Upper lobe of left lung (tissue), 6 donors: Measurements from ENCODE around the gene SYNGAP1. TPM values are rescaled to one million over a fixed set of nuclear protein-coding genes. Genes with fewer than 3 reads are reported as not detected.

ENCODE experiments used
- ATAC-seq, 2 donors: fragments of 200-7000 bp; cut with Tn5 transposase; one replicate each; pipeline ENCODE4 v1.9.1; 2022; ENCODE audit warnings: mild to moderate bottlenecking in 2 of 2, moderate library complexity in 2 of 2; ENCODE audit not compliant: low FRiP score in 2 of 2
- DNase-seq, 2 donors: peaks; one replicate each; pipeline ENCODE4 v3.0.0-alpha.2; 2019 to 2020
- H3K27ac ChIP-seq, 4 donors: fragments of 200-600 bp; sonication (generic); one replicate each; pipeline ENCODE4 v1.5.1; 2016 to 2019
- H3K27me3 ChIP-seq, 4 donors: fragments of 200-600 bp; sonication (generic); one replicate each; pipeline ENCODE4 v1.5.1; 2017 to 2019
- H3K36me3 ChIP-seq, 4 donors: fragments of 200-600 bp; sonication (generic); one replicate each; pipeline ENCODE4 v1.5.1; 2016 to 2019
- H3K4me1 ChIP-seq, 4 donors: fragments of 200-600 bp; sonication (generic); one replicate each; pipeline ENCODE4 v1.5.1; 2018 to 2019
- H3K4me3 ChIP-seq, 4 donors: fragments of 200-600 bp; sonication (generic); one replicate each; pipeline ENCODE4 v1.5.1; 2017 to 2019; ENCODE audit warnings: mild to moderate bottlenecking in 2 of 4, moderate library complexity in 1 of 4
- H3K9me3 ChIP-seq, 4 donors: fragments of 200-600 bp; sonication (generic); one replicate each; pipeline ENCODE4 v1.5.1; 2018 to 2019
- EP300 ChIP-seq, 4 donors: sonication (generic); formaldehyde crosslinking; IDR thresholded peaks; one replicate each; pipeline ENCODE4 v1.5.1; 2017; ENCODE audit warnings: antibody characterized with exemption in 4 of 4, control low read depth in 2 of 4
- POLR2A ChIP-seq, 4 donors: fragments of 450-650 bp; IDR thresholded peaks; one replicate each; pipeline ENCODE4 v1.5.1; 2016 to 2017; ENCODE audit warnings: antibody characterized with exemption in 4 of 4, mild to moderate bottlenecking in 2 of 4
- POLR2AphosphoS5 ChIP-seq, 2 donors: sonication (generic); formaldehyde crosslinking; IDR thresholded peaks; one replicate each; pipeline ENCODE4 v1.5.1; 2017; ENCODE audit warnings: antibody characterized with exemption in 2 of 2
- WGBS, 2 donors: methylation state at CpG; one replicate each; pipeline ENCODE4 v1.1.5; 2017 to 2018; 5-methylcytosine and 5-hydroxymethylcytosine counted together
- total RNA-seq, 6 donors: library from RNA; depleted of rRNA in 4 of 6; stranded (reverse); fragments of >200 nt in 4 of 6; gene quantifications; one replicate each; pipeline versions ENCODE4 v1.1.0 to v1.2.1, GENCODE V29; 2016 to 2021
- TF ChIP-seq, protein P1 (sequence below), 6 experiments: fragments of 450-650 bp in 4 of 6; fragments of 200-600 bp in 2 of 6; sonication (generic) in 2 of 6; IDR thresholded peaks; one replicate each; pipeline ENCODE4 v1.5.1; 2016 to 2019; ENCODE audit warnings: antibody characterized with exemption in 6 of 6
- donor health status: DM: no; HTN: no; CAD: no; lungs with moderate emphysema.
- donor health status: DM: no; HTN: yes; CAD: no; lungs with severe emphysema.

The SYNGAP1 gene
- total RNA-seq, 6 donors from 2014 or later = 8.2 to 57.6 (median 19.5) TPM

DNA sequence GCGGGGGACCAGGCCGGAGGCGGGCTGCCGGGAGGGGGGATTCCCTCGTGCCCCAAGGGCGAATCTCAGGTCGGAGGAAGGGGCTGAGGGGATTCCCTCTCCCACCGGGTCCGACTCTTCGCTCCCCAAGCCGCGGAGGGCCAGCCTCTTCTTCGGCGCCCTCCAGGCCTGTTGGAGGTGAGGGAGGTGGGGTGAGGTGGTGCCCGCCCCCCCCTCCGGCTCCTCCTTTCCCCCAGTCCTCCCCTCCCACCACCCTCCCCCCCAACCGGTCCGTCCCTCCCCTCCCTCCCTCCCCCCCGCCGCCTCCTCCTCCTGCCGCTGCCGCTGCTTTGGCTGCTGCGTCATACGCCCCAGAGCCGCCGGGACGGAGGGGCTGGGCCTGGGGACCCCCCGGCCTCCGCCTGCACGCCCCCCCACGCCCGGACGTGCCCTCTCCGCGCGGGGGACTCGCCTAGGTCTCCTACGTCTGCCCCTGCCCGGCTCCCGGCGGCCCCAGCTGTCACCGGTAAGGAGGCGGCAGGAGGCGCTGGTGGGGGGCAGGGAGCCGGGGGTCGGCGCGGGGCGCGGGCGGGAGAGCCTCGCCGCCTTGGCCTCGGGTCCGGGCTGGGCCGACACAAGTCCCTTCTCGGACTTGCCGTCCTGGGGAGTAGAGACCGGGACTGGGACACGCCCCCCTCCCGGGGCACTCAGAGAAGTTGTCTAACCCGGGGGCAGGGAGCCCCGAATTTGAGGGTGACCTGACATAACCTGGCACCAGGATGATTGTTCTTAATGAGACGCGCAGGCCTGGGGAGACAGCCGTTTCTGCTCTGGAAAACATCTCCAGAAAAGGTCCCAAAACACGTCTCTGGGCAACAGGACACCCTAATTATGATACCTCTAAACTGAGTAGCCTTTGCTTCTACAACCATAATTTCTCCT is 8.9 kb upstream of the SYNGAP1 start, which contains the start of gene PHF1:
Gene PHF1, plus strand, starts transcription at position 304 of the 921 bp plus-strand sequence. CDS start 1,250 bp downstream, outside the sequence.
- Histone ChIP-seq H3K27ac (peak within 1 kb of the TSS; percentile 96 to 99 (median 98)), H3K4me1 (peaks cover 15 to 35% (median 21%) of the 10 kb centered on the region in 4 donors), H3K4me3 (peak within 1 kb of the TSS; percentile 81 to 99 (median 87)), H3K9me3 (no peaks in the 10 kb centered on the region), H3K27me3 (no peaks in the 10 kb centered on the region), H3K36me3 (peaks cover 6 to 39% (median 29%) of the 10 kb centered on the region in 4 donors)
- DNase-seq (peak; percentile 78 to 94), ATAC-seq (peak; percentile 82 to 90)
- WGBS, 2 donors = 2% methylated on average over 10 to 29 of the region's 67 CpGs
- TF ChIP-seq EP300 (IDR thresholded peaks at IDR 0.05) (no peak), POLR2A (IDR thresholded peaks at IDR 0.05) (peak in 1 of 4 donors; percentile 75), POLR2AphosphoS5 (IDR thresholded peaks at IDR 0.05) (peak; percentile 70 to 77)
- TF ChIP-seq, protein P1, sequence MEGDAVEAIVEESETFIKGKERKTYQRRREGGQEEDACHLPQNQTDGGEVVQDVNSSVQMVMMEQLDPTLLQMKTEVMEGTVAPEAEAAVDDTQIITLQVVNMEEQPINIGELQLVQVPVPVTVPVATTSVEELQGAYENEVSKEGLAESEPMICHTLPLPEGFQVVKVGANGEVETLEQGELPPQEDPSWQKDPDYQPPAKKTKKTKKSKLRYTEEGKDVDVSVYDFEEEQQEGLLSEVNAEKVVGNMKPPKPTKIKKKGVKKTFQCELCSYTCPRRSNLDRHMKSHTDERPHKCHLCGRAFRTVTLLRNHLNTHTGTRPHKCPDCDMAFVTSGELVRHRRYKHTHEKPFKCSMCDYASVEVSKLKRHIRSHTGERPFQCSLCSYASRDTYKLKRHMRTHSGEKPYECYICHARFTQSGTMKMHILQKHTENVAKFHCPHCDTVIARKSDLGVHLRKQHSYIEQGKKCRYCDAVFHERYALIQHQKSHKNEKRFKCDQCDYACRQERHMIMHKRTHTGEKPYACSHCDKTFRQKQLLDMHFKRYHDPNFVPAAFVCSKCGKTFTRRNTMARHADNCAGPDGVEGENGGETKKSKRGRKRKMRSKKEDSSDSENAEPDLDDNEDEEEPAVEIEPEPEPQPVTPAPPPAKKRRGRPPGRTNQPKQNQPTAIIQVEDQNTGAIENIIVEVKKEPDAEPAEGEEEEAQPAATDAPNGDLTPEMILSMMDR (IDR thresholded peaks at IDR 0.05) = no peak

DNA sequence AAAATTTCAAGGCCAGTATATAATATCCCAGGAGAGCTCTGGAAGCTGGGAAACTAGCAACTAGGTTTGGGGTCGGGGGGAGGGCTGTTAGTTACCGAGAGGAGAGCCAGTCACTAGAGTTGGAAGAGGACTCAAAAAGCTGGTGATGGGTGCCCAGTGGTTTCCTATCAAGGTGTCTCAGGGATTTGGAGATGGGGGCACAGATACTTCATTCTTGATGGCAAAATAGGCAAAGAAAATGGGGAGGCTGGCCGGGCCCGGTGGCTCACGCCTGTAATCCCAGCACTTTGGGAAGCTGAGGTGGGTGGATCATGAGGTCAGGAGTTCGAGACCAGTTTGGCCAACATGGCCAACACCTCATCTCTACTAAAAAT is 8.2 kb upstream of the SYNGAP1 start:
- Histone ChIP-seq H3K27me3 (no peaks in the 10 kb centered on the region), H3K9me3 (no peaks in the 10 kb centered on the region), H3K4me1 (peaks cover 22 to 42% (median 28%) of the 10 kb centered on the region in 4 donors), H3K4me3 (peak overlapping the region; percentile 81 to 99 (median 87)), H3K36me3 (peaks cover 6 to 43% (median 30%) of the 10 kb centered on the region in 4 donors), H3K27ac (peak overlapping the region; percentile 96 to 99 (median 98))
- no peak for DNase-seq
- TF ChIP-seq POLR2A (IDR thresholded peaks at IDR 0.05) (no peak), POLR2AphosphoS5 (IDR thresholded peaks at IDR 0.05) (no peak), EP300 (IDR thresholded peaks at IDR 0.05) (no peak)
- TF ChIP-seq, protein P1 (IDR thresholded peaks at IDR 0.05) = no peak
- ATAC-seq = no peak
- 43 to 61% methylated on average over 6 of the region's 6 CpGs for WGBS, 2 donors

DNA sequence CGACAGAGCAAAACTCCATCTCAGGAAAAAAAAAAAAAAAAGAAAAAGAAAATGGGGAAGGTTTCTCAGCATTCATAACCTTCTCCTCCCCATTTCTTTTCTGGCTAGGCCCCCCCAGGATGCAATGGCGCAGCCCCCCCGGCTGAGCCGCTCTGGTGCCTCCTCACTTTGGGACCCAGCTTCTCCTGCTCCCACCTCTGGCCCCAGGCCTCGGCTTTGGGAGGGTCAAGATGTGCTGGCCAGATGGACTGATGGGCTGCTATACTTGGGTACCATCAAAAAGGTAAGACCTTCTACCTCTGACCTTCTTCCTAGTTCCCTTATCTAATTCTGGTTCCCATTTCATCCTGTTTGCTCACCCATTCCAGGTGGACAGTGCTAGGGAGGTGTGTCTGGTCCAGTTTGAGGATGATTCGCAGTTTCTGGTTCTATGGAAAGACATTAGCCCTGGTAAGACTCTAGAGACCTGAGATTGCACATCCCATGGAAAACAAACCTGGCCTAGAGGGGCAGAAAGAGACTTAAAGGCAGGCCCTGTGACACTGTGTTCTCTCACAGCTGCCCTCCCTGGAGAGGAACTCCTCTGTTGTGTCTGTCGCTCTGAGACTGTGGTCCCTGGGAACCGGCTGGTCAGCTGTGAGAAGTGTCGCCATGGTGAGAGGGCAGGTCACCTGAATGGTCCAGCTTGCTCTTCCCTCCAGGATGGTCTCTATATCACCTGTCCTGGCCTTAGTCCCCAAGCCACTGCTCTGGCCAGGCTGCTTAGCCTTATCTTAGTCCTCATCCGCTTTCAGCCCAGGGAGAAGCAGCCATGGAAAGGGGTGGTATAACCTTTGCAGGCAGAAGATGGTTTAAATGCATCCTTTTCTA is 7.5 kb upstream of the SYNGAP1 start:
- peak overlapping the region in 3 of 4 donors; percentile 81 to 99 (median 87) for H3K4me3 ChIP-seq
- no peaks in the 10 kb centered on the region for H3K27me3 ChIP-seq
- H3K27ac ChIP-seq = peak overlapping the region; percentile 96 to 99 (median 98)
- WGBS, 2 donors = 94% methylated on average over 10 of the region's 10 CpGs
- H3K9me3 ChIP-seq = no peaks in the 10 kb centered on the region
- peaks cover 30 to 49% (median 35%) of the 10 kb centered on the region in 4 donors for H3K4me1 ChIP-seq
- ATAC-seq (no peak), DNase-seq (peak in 1 of 2 donors; percentile 62)
- no peak for TF ChIP-seq POLR2AphosphoS5 (IDR thresholded peaks at IDR 0.05)
- no peak for TF ChIP-seq POLR2A (IDR thresholded peaks at IDR 0.05)
- TF ChIP-seq EP300 (IDR thresholded peaks at IDR 0.05) = no peak
- TF ChIP-seq, protein P1 (IDR thresholded peaks at IDR 0.05) = no peak
- H3K36me3 ChIP-seq = peaks cover 6 to 43% (median 31%) of the 10 kb centered on the region in 4 donors

DNA sequence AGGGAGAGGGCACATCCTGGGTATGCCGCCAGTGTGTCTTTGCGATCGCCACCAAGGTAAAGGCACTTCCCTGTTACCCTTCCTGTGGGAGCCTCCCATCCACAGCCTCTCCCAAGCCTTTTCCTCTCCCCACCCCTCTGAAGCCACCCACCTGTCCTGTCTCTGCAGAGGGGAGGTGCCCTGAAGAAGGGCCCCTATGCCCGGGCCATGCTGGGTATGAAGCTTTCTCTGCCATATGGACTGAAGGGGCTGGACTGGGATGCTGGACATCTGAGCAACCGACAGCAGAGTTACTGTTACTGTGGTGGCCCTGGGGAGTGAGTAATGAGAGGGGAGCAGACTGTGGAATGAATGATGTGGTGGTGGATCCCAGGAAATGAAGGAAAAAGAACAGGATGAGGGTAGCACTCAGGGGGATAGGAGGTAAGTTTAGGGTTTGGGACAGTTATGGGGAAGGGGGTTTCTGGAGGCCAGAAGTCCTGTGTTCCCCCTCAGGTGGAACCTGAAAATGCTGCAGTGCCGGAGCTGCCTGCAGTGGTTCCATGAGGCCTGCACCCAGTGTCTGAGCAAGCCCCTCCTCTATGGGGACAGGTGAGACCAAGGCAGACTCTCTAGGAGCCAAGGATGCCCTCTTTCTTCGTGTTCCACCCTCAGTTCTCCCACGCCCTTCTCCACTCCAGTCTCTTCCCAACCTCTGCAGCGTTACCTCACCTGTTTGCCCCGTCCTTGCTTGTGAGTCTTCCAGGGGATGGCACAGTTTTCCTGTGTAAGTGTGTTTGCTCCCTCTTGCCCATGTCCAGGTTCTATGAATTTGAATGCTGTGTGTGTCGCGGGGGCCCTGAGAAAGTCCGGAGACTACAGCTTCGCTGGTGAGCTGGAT is 6.4 kb upstream of the SYNGAP1 start:
- Histone ChIP-seq H3K4me1 (peaks cover 32 to 55% (median 38%) of the 10 kb centered on the region in 4 donors), H3K27me3 (no peaks in the 10 kb centered on the region), H3K27ac (peak overlapping the region in 1 of 4 donors; percentile 14), H3K9me3 (no peaks in the 10 kb centered on the region), H3K36me3 (peaks cover 6 to 43% (median 31%) of the 10 kb centered on the region in 4 donors), H3K4me3 (no peak overlapping the region)
- ATAC-seq = no peak
- WGBS, 2 donors = 88 to 91% methylated on average over 14 of the region's 14 CpGs
- no peak for DNase-seq
- TF ChIP-seq POLR2A (IDR thresholded peaks at IDR 0.05) = no peak
- TF ChIP-seq EP300 (IDR thresholded peaks at IDR 0.05) = no peak
- no peak for TF ChIP-seq POLR2AphosphoS5 (IDR thresholded peaks at IDR 0.05)
- TF ChIP-seq, protein P1 (IDR thresholded peaks at IDR 0.05) = no peak
